DND-41 (cell line): ENCODE results near the gene MAP7.

ENCODE experiments used
- EZH2 ChIP-seq: IDR thresholded peaks from 3 replicates; pipeline ENCODE4 v1.6.1; 2012; ENCODE audit warnings: borderline replicate concordance, low read depth, mild to moderate bottlenecking, moderate library complexity, low read length, inconsistent platforms; ENCODE audit not compliant: severe bottlenecking
- TF ChIP-seq, protein P1 (sequence below): IDR thresholded peaks from 2 replicates; pipeline ENCODE4 v1.5.1; 2012; ENCODE audit warnings: borderline replicate concordance, low read length, moderate library complexity, mild to moderate bottlenecking; ENCODE audit not compliant: poor library complexity, severe bottlenecking; ENCODE audit errors: extremely low read depth

DNA sequence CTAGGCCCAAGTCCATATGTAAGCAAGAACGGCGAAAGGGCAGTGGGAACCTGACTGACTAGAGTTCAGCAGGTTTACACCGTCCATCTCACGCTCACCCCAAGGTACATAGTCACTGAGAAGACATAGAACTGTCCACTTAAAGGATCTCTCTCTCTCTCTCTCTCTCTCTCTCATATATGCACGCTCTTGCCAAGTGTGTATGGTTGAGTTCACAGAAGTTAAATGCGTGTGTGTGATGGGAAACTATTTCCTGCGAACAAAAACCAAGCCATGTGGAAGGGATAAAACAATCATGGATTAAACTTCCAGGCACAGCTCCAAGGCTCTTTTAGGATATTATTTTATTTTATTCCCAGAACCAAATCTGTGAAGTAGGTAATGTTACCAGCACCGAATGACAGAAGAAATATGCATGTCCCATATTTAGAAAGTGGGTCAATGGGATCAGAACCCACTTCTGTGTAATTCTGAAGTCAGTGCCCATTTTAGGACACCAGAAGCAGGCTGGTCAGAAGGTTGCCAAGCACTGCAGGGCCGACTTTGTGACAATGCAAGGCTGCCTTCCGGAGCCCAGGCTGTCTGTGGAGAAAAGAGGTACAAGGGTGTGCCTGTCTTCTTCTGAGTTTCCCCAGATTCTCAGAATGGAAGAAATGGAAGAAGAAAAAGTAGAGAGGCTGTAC, 49.2 kb upstream of the MAP7 start:
- TF ChIP-seq, protein P1, sequence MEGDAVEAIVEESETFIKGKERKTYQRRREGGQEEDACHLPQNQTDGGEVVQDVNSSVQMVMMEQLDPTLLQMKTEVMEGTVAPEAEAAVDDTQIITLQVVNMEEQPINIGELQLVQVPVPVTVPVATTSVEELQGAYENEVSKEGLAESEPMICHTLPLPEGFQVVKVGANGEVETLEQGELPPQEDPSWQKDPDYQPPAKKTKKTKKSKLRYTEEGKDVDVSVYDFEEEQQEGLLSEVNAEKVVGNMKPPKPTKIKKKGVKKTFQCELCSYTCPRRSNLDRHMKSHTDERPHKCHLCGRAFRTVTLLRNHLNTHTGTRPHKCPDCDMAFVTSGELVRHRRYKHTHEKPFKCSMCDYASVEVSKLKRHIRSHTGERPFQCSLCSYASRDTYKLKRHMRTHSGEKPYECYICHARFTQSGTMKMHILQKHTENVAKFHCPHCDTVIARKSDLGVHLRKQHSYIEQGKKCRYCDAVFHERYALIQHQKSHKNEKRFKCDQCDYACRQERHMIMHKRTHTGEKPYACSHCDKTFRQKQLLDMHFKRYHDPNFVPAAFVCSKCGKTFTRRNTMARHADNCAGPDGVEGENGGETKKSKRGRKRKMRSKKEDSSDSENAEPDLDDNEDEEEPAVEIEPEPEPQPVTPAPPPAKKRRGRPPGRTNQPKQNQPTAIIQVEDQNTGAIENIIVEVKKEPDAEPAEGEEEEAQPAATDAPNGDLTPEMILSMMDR, result no peak
- TF ChIP-seq EZH2, result no peak
